ENCODE measurements around the gene TENM3. TPM values are rescaled to one million over a fixed set of nuclear protein-coding genes. Genes with fewer than 3 reads are reported as not detected.
A peak's percentile ranks its signal among the peaks of the same experiment; 100 is the strongest.

Gene TENM3
- total RNA-seq, 2 donors from 2014 or later, result 39.5 to 51.9 TPM

GRCh38 chr4:182616476-182616875, 373.3 kb downstream of the TENM3 start:
- no peaks in the 10 kb centered on the region for H3K27me3 Mint-ChIP-seq (ENCODE audit: insufficient read depth)
- H3K4me1 Mint-ChIP-seq, result peaks cover 29% of the 10 kb centered on the region
- H3K9ac ChIP-seq (ENCODE audit: extremely low read depth, low read length, poor library complexity, severe bottlenecking), result no peak overlapping the region
- peaks cover 3% of the 10 kb centered on the region for H3K36me3 Mint-ChIP-seq (ENCODE audit: low read depth)
- no peaks in the 10 kb centered on the region for H3K27me3 ChIP-seq (ENCODE audit: control insufficient read depth, insufficient read depth, low read length, poor library complexity, severe bottlenecking)
- H3K9me3 Mint-ChIP-seq, result no peaks in the 10 kb centered on the region
- no peak overlapping the region for H3K4me3 Mint-ChIP-seq
- H3K27ac ChIP-seq (ENCODE audit: low read depth, low read length), result no peak overlapping the region
- no peak for TF ChIP-seq CTCF (conservative IDR thresholded peaks at IDR 0.05)
- WGBS, 2 experiments (ENCODE audit: insufficient coverage in 1 of 2, insufficient read length in 1 of 2), result 89 to 95% methylated on average over 3 to 4 of the region's 4 CpGs
- no peak overlapping the region for H3K27ac Mint-ChIP-seq
- H3K4me1 ChIP-seq (ENCODE audit: control insufficient read depth, insufficient read depth, low read length), result no peaks in the 10 kb centered on the region
- H3K36me3 ChIP-seq (ENCODE audit: control insufficient read depth, insufficient read depth, low read length), result no peaks in the 10 kb centered on the region
- DNase-seq, result no peak
- H3K9me3 ChIP-seq (ENCODE audit: control insufficient read depth, low read length), result no peaks in the 10 kb centered on the region
- H3K4me3 ChIP-seq (ENCODE audit: low read length), result no peak overlapping the region

GRCh38 chr4:182619660-182620059, 376.5 kb downstream of the TENM3 start:
- peaks cover 25% of the 10 kb centered on the region for H3K4me1 Mint-ChIP-seq
- no peaks in the 10 kb centered on the region for H3K27me3 Mint-ChIP-seq (ENCODE audit: insufficient read depth)
- peak overlapping the region; percentile 61 for H3K27ac ChIP-seq (ENCODE audit: low read depth, low read length)
- no peaks in the 10 kb centered on the region for H3K9me3 Mint-ChIP-seq
- no peak for TF ChIP-seq CTCF (conservative IDR thresholded peaks at IDR 0.05)
- no peak overlapping the region for H3K9ac ChIP-seq (ENCODE audit: extremely low read depth, low read length, poor library complexity, severe bottlenecking)
- no peak overlapping the region for H3K4me3 Mint-ChIP-seq
- no peak for DNase-seq
- 96 to 100% methylated on average over 1 to 5 of the region's 5 CpGs for WGBS, 2 experiments (ENCODE audit: insufficient coverage in 1 of 2, insufficient read length in 1 of 2)
- H3K9me3 ChIP-seq (ENCODE audit: control insufficient read depth, low read length), result no peaks in the 10 kb centered on the region
- no peak overlapping the region for H3K4me3 ChIP-seq (ENCODE audit: low read length)
- no peaks in the 10 kb centered on the region for H3K36me3 ChIP-seq (ENCODE audit: control insufficient read depth, insufficient read depth, low read length)
- no peaks in the 10 kb centered on the region for H3K4me1 ChIP-seq (ENCODE audit: control insufficient read depth, insufficient read depth, low read length)
- no peaks in the 10 kb centered on the region for H3K27me3 ChIP-seq (ENCODE audit: control insufficient read depth, insufficient read depth, low read length, poor library complexity, severe bottlenecking)
- peaks cover 5% of the 10 kb centered on the region for H3K36me3 Mint-ChIP-seq (ENCODE audit: low read depth)
- no peak overlapping the region for H3K27ac Mint-ChIP-seq

GRCh38 chr4:182620111-182620980, 377.1 kb downstream of the TENM3 start:
- no peaks in the 10 kb centered on the region for H3K4me1 ChIP-seq (ENCODE audit: control insufficient read depth, insufficient read depth, low read length)
- Mint-ChIP-seq H3K27ac (no peak overlapping the region), H3K4me3 (no peak overlapping the region), H3K9me3 (no peaks in the 10 kb centered on the region), H3K4me1 (peaks cover 21% of the 10 kb centered on the region), H3K27me3 (ENCODE audit: insufficient read depth) (no peaks in the 10 kb centered on the region), H3K36me3 (ENCODE audit: low read depth) (peaks cover 8% of the 10 kb centered on the region)
- no peak overlapping the region for H3K9ac ChIP-seq (ENCODE audit: extremely low read depth, low read length, poor library complexity, severe bottlenecking)
- no peaks in the 10 kb centered on the region for H3K27me3 ChIP-seq (ENCODE audit: control insufficient read depth, insufficient read depth, low read length, poor library complexity, severe bottlenecking)
- no peaks in the 10 kb centered on the region for H3K9me3 ChIP-seq (ENCODE audit: control insufficient read depth, low read length)
- no peak overlapping the region for H3K4me3 ChIP-seq (ENCODE audit: low read length)
- no peak for DNase-seq
- H3K36me3 ChIP-seq (ENCODE audit: control insufficient read depth, insufficient read depth, low read length), result no peaks in the 10 kb centered on the region
- H3K27ac ChIP-seq (ENCODE audit: low read depth, low read length), result no peak overlapping the region
- no peak for TF ChIP-seq CTCF (conservative IDR thresholded peaks at IDR 0.05)
- whole genome bisulfite sequencing, 2 experiments (ENCODE audit: insufficient coverage in 1 of 2, insufficient read length in 1 of 2), result 91 to 100% methylated on average over 7 to 9 of the region's 10 CpGs

Measured in endodermal cell (in vitro differentiated cells).